ENCODE measurements around the gene WDR81. TPM values are rescaled to one million over a fixed set of nuclear protein-coding genes. Genes with fewer than 3 reads are reported as not detected.

WDR81 gene
- total RNA-seq, 1 experiment from 2014 or later, result 16.7 TPM

DNA sequence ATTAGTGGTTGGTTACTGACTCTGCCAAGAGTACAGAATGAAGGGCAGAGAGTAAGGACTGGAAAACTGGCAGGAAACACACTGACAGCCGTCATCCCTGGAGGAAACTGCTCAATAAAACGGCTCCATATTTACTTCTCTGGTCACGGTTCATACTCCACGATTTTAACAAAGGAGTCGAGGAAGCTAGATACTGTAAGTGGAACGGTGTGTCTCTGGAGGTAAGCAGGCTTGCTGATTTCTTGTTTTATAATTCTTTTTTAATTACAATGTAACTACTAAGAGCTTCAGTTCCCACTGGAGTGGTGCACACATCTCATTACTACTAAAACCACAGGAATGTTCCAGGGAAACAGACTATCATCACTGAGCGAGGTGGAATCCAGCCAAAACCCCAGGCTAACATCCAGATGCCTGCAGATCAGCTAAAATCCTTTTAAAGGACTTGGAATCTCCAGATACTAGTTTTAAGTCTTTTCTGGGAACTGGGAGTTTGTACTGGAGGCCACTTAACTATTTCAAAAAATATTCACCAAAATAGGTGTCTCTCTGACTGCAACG, 55.1 kb downstream of the WDR81 start:
- peak; percentile 93 for DNase-seq (ENCODE audit: low read depth)

DNA sequence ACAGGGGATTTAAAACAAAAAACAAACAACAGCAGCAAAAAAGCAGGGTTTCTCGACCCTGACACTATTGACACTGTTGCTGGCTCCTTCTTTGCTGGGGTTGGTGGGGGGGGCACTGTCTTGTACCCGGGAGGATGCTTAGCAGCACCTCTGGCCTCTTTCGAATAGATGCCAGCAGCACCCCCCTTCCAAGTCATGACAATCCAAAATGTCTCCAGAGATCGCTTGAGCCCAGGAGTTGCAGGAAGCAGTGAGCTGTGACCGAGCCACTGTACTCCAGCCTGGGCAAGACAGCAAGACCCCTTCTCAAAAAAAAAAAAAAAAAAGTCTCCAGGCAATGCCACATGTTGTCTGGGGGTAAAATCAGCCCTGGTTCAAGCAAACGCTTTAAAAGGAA, 57.7 kb downstream of the WDR81 start:
- no peak for DNase-seq (ENCODE audit: low read depth)

DNA sequence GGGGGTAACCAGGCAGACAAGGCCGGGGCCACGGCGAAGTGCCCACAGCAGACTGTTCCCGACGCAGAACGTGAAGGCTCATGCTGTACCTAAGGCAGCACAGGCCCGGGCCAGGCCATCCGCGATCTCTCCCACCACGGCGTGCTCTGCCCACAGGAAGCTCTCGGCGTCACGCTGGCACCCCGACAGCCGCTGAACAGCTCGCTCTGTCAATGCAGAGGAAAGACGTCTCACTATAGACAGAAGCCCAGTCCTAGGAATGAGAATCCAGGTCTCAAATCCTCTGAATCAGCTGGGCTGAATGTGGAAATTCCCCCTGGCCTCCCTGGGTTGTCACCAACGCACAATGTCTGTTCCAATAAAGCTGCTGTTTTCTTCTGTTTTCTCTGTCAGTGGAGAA, 58.8 kb downstream of the WDR81 start:
- peak; percentile 35 for DNase-seq (ENCODE audit: low read depth)

DNA sequence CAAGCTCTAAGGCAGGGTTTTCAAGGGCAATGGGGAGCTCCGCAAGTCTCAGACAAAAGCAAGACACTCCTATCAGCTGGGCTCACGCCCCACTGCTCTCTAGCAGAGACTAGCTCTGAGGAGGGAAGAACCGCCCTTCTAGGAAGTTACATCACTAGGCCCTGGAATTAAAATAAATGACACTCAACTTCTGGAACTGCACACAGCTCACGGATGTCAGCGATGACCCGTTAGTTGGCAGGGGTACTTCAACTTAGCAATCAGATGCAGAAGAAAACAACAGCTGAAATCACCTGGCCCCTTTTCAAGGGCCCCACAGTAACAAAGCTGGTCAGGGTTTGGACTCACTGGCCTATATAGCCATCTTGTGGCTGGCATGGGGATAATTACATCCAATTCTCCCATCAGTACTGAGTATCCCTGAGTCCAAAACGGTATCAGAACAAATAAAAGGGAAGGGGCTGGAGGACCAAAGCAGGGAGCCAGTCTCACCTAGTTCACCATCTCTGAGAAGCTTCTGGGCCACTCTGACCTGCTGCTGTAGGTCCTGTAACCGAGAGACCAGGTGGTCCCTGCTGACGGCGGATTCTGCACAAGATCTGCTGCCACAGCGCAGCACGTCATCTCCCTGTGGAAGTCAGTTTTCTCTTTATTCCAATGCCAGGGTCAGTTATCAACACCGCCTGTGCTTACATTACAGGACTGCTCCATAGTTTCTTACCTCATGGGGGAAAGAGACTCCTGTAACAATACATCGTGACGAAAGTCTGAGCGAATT, 59.5 kb downstream of the WDR81 start:
- peak; percentile 79 for DNase-seq (ENCODE audit: low read depth)

DNA sequence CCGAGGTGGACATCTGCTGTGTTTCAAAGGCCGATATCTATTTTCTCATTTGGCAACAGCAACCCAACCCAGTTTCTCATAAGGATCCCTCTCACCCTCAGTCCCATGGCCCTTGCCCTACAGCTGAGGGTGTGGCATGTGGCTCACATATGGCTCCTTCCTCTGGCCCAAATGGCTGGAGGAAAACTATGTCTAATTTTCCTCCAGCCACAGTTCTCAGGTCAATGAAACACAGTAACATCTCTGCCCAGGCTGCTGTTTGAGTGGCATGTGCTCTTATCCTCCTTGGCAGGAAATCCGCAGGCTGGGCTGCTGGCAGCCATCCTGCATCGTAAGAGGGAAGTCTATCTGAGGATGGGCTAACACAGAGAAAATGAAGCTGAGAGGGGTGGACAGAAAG, 61.4 kb downstream of the WDR81 start:
- no peak for DNase-seq (ENCODE audit: low read depth)

DNA sequence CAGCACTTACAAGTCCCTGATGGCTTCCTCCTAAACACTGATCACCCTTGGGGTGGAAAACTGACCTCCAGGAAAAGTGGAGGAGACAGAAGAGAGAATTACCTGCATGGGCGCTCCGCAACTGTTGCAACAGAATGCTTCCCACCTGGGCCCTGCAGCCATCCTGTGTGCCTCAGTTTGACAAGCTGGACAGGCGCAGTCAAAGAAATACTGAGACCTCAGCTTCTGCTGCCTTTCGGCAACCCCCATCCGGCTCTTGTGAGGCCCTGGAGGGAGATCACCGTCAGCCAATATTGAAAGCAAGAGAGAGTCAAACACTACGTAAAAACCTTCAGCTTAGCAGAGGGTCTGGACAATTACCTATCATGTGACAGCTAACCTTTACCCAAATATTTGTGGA, 62.2 kb downstream of the WDR81 start:
- no peak for DNase-seq (ENCODE audit: low read depth)

DNA sequence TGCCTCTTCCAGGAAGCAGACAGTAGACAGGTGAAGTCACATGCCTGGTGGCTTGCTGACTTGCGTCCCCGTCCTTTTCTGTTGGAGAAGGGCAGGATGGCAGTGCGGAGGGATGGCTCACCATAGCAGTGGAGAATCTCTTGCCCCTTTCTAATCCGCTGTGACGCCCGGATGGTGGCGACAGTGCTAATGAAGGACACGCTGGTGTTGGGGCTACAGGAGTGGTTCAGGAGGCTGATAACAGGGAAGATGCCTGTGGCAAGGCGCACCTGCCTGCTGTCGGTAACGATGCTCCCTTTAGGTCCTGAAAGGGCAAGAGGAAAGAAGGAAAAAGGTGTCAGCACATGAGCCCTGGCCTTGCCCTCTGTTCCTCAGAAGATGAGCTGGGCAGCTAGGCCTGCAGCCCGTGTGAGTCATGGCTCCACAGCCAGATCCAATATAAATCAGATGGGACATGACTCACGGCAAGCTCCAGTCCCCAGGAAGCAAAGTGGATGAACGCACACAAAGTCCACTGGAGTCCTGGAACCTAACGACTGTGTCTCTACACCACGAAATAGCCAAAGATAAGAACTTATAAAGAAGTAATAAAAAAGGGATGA, 62.9 kb downstream of the WDR81 start:
- peak; percentile 95 for DNase-seq (ENCODE audit: low read depth)

Other genes starting within 250 kb of the WDR81 start
- 55.9 and 57.2 TPM in 2 replicates for gene MYO1C, start 232.0 kb upstream of the WDR81 start, total RNA-seq (2014; rRNA removed; shearing (Covaris generic))
- 27.4 and 43.3 TPM in 2 replicates for gene INPP5K, start 208.1 kb upstream of the WDR81 start, total RNA-seq (2014; rRNA removed; shearing (Covaris generic))
- gene PITPNA, start 161.9 kb upstream of the WDR81 start, total RNA-seq (2014; rRNA removed; shearing (Covaris generic)), result 20.7 and 22.6 TPM in 2 replicates
- gene SLC43A2, start 95.9 kb upstream of the WDR81 start, total RNA-seq (2014; rRNA removed; shearing (Covaris generic)), result 11.5 and 11.9 TPM in 2 replicates
- 2.1 and 4.0 TPM in 2 replicates for gene SCARF1, start 79.0 kb upstream of the WDR81 start, total RNA-seq (2014; rRNA removed; shearing (Covaris generic))
- gene RILP, start 74.8 kb upstream of the WDR81 start, total RNA-seq (2014; rRNA removed; shearing (Covaris generic)), result 7.7 and 40.7 TPM in 2 replicates
- gene PRPF8, start 39.8 kb upstream of the WDR81 start, total RNA-seq (2014; rRNA removed; shearing (Covaris generic)), result 63.9 and 93.3 TPM in 2 replicates
- gene TLCD2, start 14.3 kb upstream of the WDR81 start, total RNA-seq (2014; rRNA removed; shearing (Covaris generic)), result 0.17 and 0.71 TPM in 2 replicates
- 0.06 and 0.80 TPM in 2 replicates for gene SERPINF2, start 18.2 kb downstream of the WDR81 start, total RNA-seq (2014; rRNA removed; shearing (Covaris generic))
- gene SERPINF1, start 37.4 kb downstream of the WDR81 start, total RNA-seq (2014; rRNA removed; shearing (Covaris generic)), result 0.69 and 2.6 TPM in 2 replicates
- gene SMYD4, start 105.2 kb downstream of the WDR81 start, total RNA-seq (2014; rRNA removed; shearing (Covaris generic)), result 10.1 and 11.0 TPM in 2 replicates
- gene RPA1, start 105.3 kb downstream of the WDR81 start, total RNA-seq (2014; rRNA removed; shearing (Covaris generic)), result 25.4 and 29.9 TPM in 2 replicates